HFF-Myc (cell line): Measurements from ENCODE around the gene UPK3A.
A peak's percentile ranks its signal among the peaks of the same experiment; 100 is the strongest.

Source experiments
- DNase-seq: peaks from one replicate; pipeline ENCODE4 v3.0.0-alpha.2; 2011; ENCODE audit warnings: low read depth; ENCODE audit errors: extremely low read depth
- H3K4me3 ChIP-seq: replicated peaks from 2 replicates; pipeline ENCODE4 v1.5.1; 2011; ENCODE audit warnings: low read depth, mild to moderate bottlenecking, control low read depth, low read length
- CTCF ChIP-seq: IDR thresholded peaks from 2 replicates; pipeline ENCODE4 v1.5.1; 2012; ENCODE audit warnings: mild to moderate bottlenecking, low read depth, low read length, control low read depth; ENCODE audit errors: missing control alignments

The UPK3A gene

GRCh38 chr22:45317551-45318167 lies 32.9 kb downstream of the UPK3A start:
- TF ChIP-seq CTCF = peak; percentile 27
- DNase-seq = no peak
- no peak overlapping the region for H3K4me3 ChIP-seq

- H3K4me3 ChIP-seq = no peak overlapping the region
- TF ChIP-seq CTCF = no peak
These were observed 33.4 kb downstream of the UPK3A start for GRCh38 chr22:45318168-45318557.

GRCh38 chr22:45318558-45319323 lies 34.0 kb downstream of the UPK3A start:
- no peak for DNase-seq
- no peak for TF ChIP-seq CTCF
- H3K4me3 ChIP-seq = no peak overlapping the region

More at GRCh38 chr22:45318168-45318557, 33.4 kb downstream of the UPK3A start:
- peak; percentile 81 for DNase-seq

GRCh38 chr22:45319324-45319685 lies 34.6 kb downstream of the UPK3A start:
- H3K4me3 ChIP-seq = no peak overlapping the region
- TF ChIP-seq CTCF = no peak
- DNase-seq = no peak

GRCh38 chr22:45320357-45320976 lies 35.7 kb downstream of the UPK3A start:
- TF ChIP-seq CTCF = no peak
- no peak for DNase-seq
- H3K4me3 ChIP-seq = no peak overlapping the region

- no peak for DNase-seq
- TF ChIP-seq CTCF = no peak
- no peak overlapping the region for H3K4me3 ChIP-seq
These were observed 37.1 kb downstream of the UPK3A start for GRCh38 chr22:45321827-45322226.
